ENCODE measurements around the gene KRTAP4-12. TPM values are rescaled to one million over a fixed set of nuclear protein-coding genes. Genes with fewer than 3 reads are reported as not detected.
"Not testable (repeated sequence)": the region's sequence is repeated elsewhere in the genome, so short reads cannot be mapped to it uniquely, and the experiment has no call there.

The KRTAP4-12 gene
- total RNA-seq, 1 experiment from 2014 or later: not detected

- BruUV-seq (replicated peaks); DNase-seq (ENCODE audit: low read depth, low spot score); H2AFZ ChIP-seq (ENCODE audit: low read depth, low read length, poor library complexity, severe bottlenecking); CTCF ChIA-PET; RAD21 ChIA-PET (ENCODE audit: low non-redundant PET in 1 of 2, low total read pairs in 2 of 2, uncharacterized antibody in 2 of 2, unreplicated experiment in 2 of 2); H4K20me1 ChIP-seq (ENCODE audit: insufficient read depth); intact Hi-C loops (cut with micrococcal nuclease); H3K9me3 ChIP-seq (ENCODE audit: control insufficient read depth in 1 of 2, insufficient read depth in 1 of 2, low read depth in 1 of 2, low read length in 2 of 2); H3K27me3 ChIP-seq (ENCODE audit: insufficient read depth, low read length); H3K9me2 ChIP-seq (ENCODE audit: insufficient read depth): not testable (repeated sequence)
- Histone ChIP-seq H3K4me2 (ENCODE audit: low read length) (peak within 1 kb of the TSS; percentile 62), H3K79me2 (ENCODE audit: insufficient read depth, low read length) (peaks cover 42% of the 10 kb centered on the region), H3K4me1 (ENCODE audit: control insufficient read depth in 1 of 2, insufficient read depth in 2 of 2, low read length in 2 of 2) (peaks cover 20 to 47% of the 10 kb centered on the region in 2 experiments), H3K9ac (ENCODE audit: low read length) (peak within 1 kb of the TSS; percentile 49), H3K4me3 (replicated peaks in 1 of 2; ENCODE audit: low read depth in 1 of 2, low read length in 2 of 2) (peak within 1 kb of the TSS; percentile 40 to 56), H3K36me3 (ENCODE audit: control insufficient read depth in 1 of 2, insufficient read depth in 2 of 2, low read length in 2 of 2) (peaks cover 0 to 22% of the 10 kb centered on the region in 2 experiments; a peak in 2 of 4 replicates), H3K27ac (ENCODE audit: low read depth, low read length) (peak within 1 kb of the TSS; percentile 76)
- ATAC-seq: peak; percentile 56
- TF ChIP-seq POLR2AphosphoS5 (IDR thresholded peaks at IDR 0.05; ENCODE audit: low read depth, low read length) (peak; percentile 14; the same call in 1 of the 2 replicates), CBX3 (IDR thresholded peaks at IDR 0.05; ENCODE audit: low read depth) (peak; percentile 48; the same call in 1 of the 2 replicates)
- POLR2A ChIA-PET: interaction anchor here (1.6 kb wide), 1 partner anchor 56 kb away, joined by 5 read pairs; the partner anchor contains the start of gene KRTAP4-6
These were observed 39.7 kb downstream of the KRTAP4-12 start, which contains the start of gene KRTAP4-7 for GRCh38 chr17:41084100-41084856. TSS of gene KRTAP4-7 (plus strand) at chr17:41084150. CDS start at chr17:41084207, 57 bp downstream.

DNA sequence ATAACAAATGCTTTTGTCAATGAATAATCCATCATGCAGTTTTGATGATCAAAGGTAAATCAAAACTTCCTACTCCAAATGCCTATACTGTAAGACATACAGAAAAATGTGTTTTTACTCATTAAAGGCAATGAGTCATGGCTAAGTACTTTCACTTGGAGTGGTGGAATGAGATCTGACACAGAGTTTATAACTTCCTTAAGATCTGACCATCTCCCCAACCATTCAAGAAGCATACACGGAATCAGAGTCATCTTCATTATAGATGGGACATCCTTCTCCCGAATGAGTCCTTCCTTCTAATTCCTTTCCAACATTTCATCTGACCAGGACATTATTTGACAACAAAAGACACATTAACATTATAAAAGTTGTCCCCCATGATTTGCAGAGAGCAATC, 40.6 kb downstream of the KRTAP4-12 start:
- peak overlapping the region; percentile 49; the same call in 1 of the 2 replicates for H3K9ac ChIP-seq (ENCODE audit: low read length)
- H3K36me3 ChIP-seq (ENCODE audit: control insufficient read depth in 1 of 2, insufficient read depth in 2 of 2, low read length in 2 of 2): peaks cover 0 to 30% of the 10 kb centered on the region in 2 experiments; a peak in 2 of 4 replicates
- POLR2A ChIA-PET; BruUV-seq (replicated peaks); H2AFZ ChIP-seq (ENCODE audit: low read depth, low read length, poor library complexity, severe bottlenecking); RAD21 ChIA-PET (ENCODE audit: low non-redundant PET in 1 of 2, low total read pairs in 2 of 2, uncharacterized antibody in 2 of 2, unreplicated experiment in 2 of 2); H3K9me2 ChIP-seq (ENCODE audit: insufficient read depth); H4K20me1 ChIP-seq (ENCODE audit: insufficient read depth); CTCF ChIA-PET; H3K9me3 ChIP-seq (ENCODE audit: control insufficient read depth in 1 of 2, insufficient read depth in 1 of 2, low read depth in 1 of 2, low read length in 2 of 2); DNase-seq (ENCODE audit: low read depth, low spot score); intact Hi-C loops (cut with micrococcal nuclease); H3K27me3 ChIP-seq (ENCODE audit: insufficient read depth, low read length): not testable (repeated sequence)
- H3K79me2 ChIP-seq (ENCODE audit: insufficient read depth, low read length): peaks cover 50% of the 10 kb centered on the region
- H3K27ac ChIP-seq (ENCODE audit: low read depth, low read length): peak overlapping the region; percentile 76; the same call in 1 of the 2 replicates
- peak overlapping the region; percentile 40 to 56 for H3K4me3 ChIP-seq (replicated peaks in 1 of 2; ENCODE audit: low read depth in 1 of 2, low read length in 2 of 2)
- TF ChIP-seq SP1 (IDR thresholded peaks at IDR 0.05; ENCODE audit: low read depth) (peak; percentile 31; the same call in 1 of the 2 replicates), JUND (IDR thresholded peaks at IDR 0.05) (0 out of 2 replicates have a peak, but pooled peaks have one; percentile 8)
- peaks cover 20 to 54% of the 10 kb centered on the region in 2 experiments for H3K4me1 ChIP-seq (ENCODE audit: control insufficient read depth in 1 of 2, insufficient read depth in 2 of 2, low read length in 2 of 2)
- H3K4me2 ChIP-seq (ENCODE audit: low read length): peak overlapping the region; percentile 62
- ATAC-seq: peak; percentile 83
